OCI-LY1 (cell line): ENCODE results near the gene RETN.

Source experiments
- EZH2 ChIP-seq: fragments of 200-600 bp; sonication (generic), shearing (Covaris generic); IDR thresholded peaks from 2 replicates; pipeline ENCODE4 v1.8.0; 2017; ENCODE audit warnings: borderline replicate concordance, mixed run types, mild to moderate bottlenecking, antibody characterized with exemption, low read length, moderate library complexity, mixed read lengths
- TF ChIP-seq, protein P1 (sequence below): fragments of 200-600 bp; sonication (generic), shearing (Covaris generic); IDR thresholded peaks from 2 replicates; pipeline ENCODE4 v1.5.1; 2017; ENCODE audit warnings: mild to moderate bottlenecking, antibody characterized with exemption, low read length, moderate library complexity, mixed read lengths

DNA sequence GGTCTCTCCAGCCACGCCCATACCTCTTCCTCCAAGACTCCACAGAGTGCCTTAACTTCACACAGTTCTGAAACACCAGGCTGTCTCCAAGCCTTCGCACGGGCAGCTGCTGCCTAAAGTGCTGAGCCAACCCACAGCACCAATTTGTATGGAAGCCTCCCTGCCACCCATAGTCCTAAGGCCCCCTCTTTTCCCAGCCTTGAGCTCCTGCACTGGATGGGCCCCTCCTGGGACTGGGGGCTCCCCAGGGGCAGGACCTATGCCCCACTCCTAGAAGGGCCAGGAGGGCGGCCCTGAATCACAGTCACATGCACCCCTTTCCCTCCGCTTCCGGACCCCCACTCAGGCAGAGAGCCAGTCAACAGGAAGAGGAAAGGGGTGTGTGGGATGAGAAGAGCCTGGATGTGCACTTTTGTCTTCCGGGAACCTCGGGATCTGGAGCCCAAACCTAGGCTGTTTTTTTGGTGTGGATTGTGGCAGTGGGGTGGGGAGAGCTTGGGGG is 38.2 kb downstream of the RETN start:
- TF ChIP-seq, protein P1, sequence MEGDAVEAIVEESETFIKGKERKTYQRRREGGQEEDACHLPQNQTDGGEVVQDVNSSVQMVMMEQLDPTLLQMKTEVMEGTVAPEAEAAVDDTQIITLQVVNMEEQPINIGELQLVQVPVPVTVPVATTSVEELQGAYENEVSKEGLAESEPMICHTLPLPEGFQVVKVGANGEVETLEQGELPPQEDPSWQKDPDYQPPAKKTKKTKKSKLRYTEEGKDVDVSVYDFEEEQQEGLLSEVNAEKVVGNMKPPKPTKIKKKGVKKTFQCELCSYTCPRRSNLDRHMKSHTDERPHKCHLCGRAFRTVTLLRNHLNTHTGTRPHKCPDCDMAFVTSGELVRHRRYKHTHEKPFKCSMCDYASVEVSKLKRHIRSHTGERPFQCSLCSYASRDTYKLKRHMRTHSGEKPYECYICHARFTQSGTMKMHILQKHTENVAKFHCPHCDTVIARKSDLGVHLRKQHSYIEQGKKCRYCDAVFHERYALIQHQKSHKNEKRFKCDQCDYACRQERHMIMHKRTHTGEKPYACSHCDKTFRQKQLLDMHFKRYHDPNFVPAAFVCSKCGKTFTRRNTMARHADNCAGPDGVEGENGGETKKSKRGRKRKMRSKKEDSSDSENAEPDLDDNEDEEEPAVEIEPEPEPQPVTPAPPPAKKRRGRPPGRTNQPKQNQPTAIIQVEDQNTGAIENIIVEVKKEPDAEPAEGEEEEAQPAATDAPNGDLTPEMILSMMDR: no peak
- TF ChIP-seq EZH2: no peak
